HG03103 (cell line): ENCODE measurements around the gene PADI2.

Experiments
- ATAC-seq: cut with Tn5 transposase; IDR thresholded peaks from one replicate; pipeline ENCODE4 v1.9.1; 2021; ENCODE audit warnings: low read depth; ENCODE audit not compliant: unreplicated experiment

The PADI2 gene

DNA sequence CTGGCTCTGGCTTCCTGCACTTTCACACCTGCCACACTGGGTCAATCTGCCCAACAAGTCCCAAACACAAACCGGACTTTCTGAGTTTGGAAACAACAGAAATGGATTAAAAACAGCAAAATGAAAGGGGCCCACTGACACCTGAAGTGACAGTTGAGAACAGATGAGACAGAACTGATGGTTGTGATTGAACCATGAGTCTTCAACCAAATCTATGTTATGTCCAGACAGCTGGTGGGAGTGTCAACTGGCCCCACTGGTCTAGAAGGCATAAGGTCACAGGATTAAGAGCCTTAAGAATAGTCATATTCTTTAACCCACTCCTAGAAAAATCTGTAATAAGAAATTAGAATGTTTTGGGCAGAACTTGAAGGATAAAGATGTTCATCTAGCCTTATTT is 94.5 kb downstream of the PADI2 start:
- no peak for ATAC-seq

DNA sequence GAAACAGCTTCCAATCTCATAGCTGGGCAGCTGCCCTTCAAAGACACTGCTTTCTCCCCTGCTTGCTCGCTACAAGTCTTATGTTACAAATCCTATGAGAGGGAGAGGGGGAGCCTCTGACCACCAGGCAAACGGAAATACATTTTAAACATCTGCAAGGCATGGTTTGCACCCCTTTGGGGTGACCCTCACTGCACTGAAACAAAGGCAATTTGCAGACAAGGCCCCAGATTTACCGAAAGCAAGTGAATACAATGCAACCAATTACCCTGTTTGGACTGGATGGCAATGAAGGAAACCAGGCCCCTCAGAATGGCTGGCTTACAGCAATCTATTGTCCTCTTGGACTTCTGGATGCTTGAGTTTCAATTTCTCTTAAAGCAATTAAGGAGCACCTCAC is 95.7 kb downstream of the PADI2 start:
- no peak for ATAC-seq

DNA sequence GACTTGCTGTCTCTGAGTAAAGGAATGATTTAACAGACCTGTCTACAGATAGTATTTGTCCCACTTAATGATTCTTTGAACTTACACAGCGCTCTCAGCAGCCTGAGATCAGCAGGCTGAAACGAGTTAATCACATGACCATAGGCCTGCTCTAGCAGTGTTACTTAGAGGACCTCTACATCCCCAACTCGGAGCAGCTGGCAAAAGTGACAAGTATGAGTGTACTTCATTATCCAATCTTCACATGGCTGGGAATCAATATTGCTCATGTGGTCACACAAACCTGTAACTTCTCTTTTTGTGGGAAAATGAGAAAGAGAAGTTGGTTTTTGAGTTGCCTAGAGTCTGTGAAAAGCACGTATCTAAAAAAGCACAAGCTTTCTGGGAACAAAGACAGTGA is 96.1 kb downstream of the PADI2 start:
- no peak for ATAC-seq

DNA sequence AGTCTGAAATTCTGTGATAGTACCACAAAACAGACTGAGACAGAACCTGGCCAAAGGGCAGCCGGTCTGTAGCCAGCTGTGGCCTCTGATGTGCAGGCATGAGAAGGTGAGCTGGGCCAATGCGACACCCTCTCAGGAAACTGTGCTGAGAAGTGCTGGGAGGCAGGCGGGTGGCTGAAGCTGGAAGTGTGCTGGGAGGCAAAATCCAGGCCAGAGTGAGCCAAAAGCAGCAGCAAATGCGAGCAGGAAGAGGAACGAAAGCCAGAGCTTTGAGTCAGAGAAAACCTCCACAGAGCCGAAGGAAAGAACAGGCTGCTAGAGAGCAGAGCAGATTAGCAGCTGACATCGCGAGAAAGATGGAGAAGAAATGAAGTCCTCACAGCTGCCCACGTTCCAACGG is 97.4 kb downstream of the PADI2 start:
- no peak for ATAC-seq

DNA sequence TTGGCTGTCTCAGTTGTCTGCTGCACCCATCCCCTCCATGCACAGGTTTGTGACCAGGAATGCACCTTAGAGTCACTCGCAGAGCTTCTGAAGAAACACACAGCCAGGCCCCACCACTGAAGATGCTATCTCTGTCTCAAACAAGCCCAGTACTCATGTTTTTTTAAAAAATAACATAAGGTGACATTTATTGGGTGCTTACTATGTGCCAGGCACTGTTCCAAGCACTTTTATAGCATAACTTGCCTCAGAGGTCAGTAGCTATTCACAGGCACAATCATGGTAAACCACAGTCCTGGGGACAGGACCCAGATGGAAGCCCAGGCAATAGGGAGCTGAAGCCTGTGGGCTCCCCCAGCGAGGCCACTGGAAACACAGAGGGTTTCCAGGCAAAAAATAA is 98.7 kb downstream of the PADI2 start:
- no peak for ATAC-seq

DNA sequence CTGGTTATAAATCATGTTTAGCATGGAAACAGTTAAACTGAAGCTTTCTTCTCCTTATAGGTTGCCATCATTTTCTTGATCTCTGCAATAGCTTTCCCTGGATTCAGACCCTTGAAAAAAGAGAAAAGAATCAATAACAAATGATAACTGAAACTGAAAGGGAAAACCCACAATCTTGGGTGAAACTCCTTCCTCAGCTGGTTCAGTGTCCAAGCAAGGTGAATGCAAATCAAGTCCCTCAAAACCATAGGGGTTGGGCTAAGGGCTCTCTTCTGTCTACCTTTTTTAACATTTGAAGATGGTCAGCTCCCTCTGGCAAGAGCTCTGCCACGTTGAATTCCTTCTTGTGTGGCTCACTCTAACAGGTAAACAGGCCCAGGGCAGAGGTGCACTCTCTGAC is 100.4 kb downstream of the PADI2 start:
- no peak for ATAC-seq

DNA sequence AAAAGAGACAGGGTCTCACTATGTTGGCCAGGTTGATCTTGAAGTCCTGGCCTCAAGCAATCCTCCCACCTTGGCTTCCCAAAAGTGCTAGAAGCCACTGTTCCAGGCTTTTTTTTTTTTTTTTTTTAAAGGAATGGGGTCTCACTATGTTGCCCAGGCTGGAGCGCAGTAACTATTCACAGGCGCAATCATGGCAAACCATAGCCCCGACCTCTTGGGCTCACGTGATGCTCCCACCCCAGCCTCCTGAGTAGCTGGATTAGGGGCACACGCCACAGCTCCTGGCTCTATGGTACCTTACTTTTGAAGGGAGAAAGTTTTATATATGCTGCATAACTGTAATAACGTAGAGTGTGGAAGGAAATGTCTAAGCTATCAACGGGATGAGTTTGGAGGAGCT is 101.8 kb downstream of the PADI2 start:
- ATAC-seq: no peak
